ENCODE data around the gene CACYBP. TPM values are rescaled to one million over a fixed set of nuclear protein-coding genes. Genes with fewer than 3 reads are reported as not detected.

The CACYBP gene
- total and polyA plus RNA-seq, 2 of the 8 experiments (the other 6 are each of a cell fraction or from before 2014, with no cell fraction given) = 28.3 to 247 TPM

- Histone ChIP-seq H4K5ac (ENCODE audit: insufficient read length, low read depth, low read length) (no peak overlapping the region), H4K8ac (ENCODE audit: extremely low read depth, insufficient read depth, low read length) (no peak overlapping the region), H3K4me2 (ENCODE audit: insufficient read depth in 1 of 2, low read depth in 2 of 2, low read length in 2 of 2) (no peak overlapping the region), H2BK5ac (ENCODE audit: low read depth, low read length) (no peak overlapping the region), H3K23ac (ENCODE audit: insufficient read length) (no peak overlapping the region), H2BK120ac (replicated peaks; ENCODE audit: low read depth, low read length) (no peak overlapping the region), H3K4me3 (ENCODE audit: extremely low read depth in 1 of 4, insufficient read depth in 2 of 4, low read depth in 3 of 4, low read length in 4 of 4) (no peak overlapping the region), H3K9ac (replicated peaks in 1 of 4; ENCODE audit: extremely low read depth in 1 of 4, low read depth in 3 of 4, low read length in 3 of 4) (no peak overlapping the region), H3K23me2 (ENCODE audit: low read depth, low read length) (peaks cover 5% of the 10 kb centered on the region), H2BK12ac (ENCODE audit: low read depth, low read length) (no peak overlapping the region), H3K27ac (ENCODE audit: low read depth, low read length) (no peak overlapping the region), H4K20me1 (replicated peaks in 1 of 2; ENCODE audit: control insufficient read depth in 1 of 2, insufficient read depth in 2 of 2, low read length in 2 of 2) (peaks cover 5 to 12% of the 10 kb centered on the region in 2 experiments), H2AFZ (ENCODE audit: low read length) (no peak overlapping the region), H3K27me3 (replicated peaks in 1 of 4; ENCODE audit: control insufficient read depth in 3 of 4, extremely low read depth in 1 of 4, insufficient read depth in 3 of 4, low read length in 3 of 4) (no peaks in the 10 kb centered on the region), H3K18ac (ENCODE audit: extremely low read depth, low read length) (no peak overlapping the region), H3K36me3 (ENCODE audit: control insufficient read depth in 2 of 4, insufficient read depth in 4 of 4, low read length in 3 of 4) (peaks cover 20 to 40% (median 36%) of the 10 kb centered on the region in 4 experiments), H3K4me1 (replicated peaks in 1 of 4; ENCODE audit: control insufficient read depth in 3 of 4, insufficient read depth in 4 of 4, low read length in 3 of 4) (peaks cover 0 to 4% (median 0%) of the 10 kb centered on the region in 4 experiments; a peak in 1 of 7 replicates), H2BK20ac (ENCODE audit: low read length) (no peak overlapping the region), H3K4ac (replicated peaks; ENCODE audit: insufficient read length, low read depth, low read length) (no peak overlapping the region), H2BK15ac (ENCODE audit: low read length) (no peak overlapping the region), H2AK5ac (ENCODE audit: low read depth, low read length) (no peak overlapping the region), H3K79me1 (ENCODE audit: low read depth, low read length) (0 out of 2 replicates have a peak, but pooled peaks cover 2% of the 10 kb centered on the region), H3K79me2 (ENCODE audit: control insufficient read depth in 1 of 2, insufficient read depth in 2 of 2, low read length in 2 of 2) (peaks cover 39 to 82% of the 10 kb centered on the region in 2 experiments), H4K91ac (replicated peaks; ENCODE audit: insufficient read length, low read length) (no peak overlapping the region), H3K14ac (ENCODE audit: insufficient read length) (no peak overlapping the region), H3K9me3 (ENCODE audit: insufficient read depth in 2 of 2, low read depth in 1 of 2, low read length in 1 of 2) (no peaks in the 10 kb centered on the region), H3K56ac (replicated peaks; ENCODE audit: insufficient read length, low read depth, low read length) (no peak overlapping the region)
- ChIA-PET POLR2A (ENCODE audit: partially characterized antibody) (interaction anchor here (1.2 to 1.8 kb wide), 2 partner anchors 11 to 19 kb away, joined by 4 read pairs; partner anchors contain the start of gene MRPS14), CTCF (ENCODE audit: partially characterized antibody) (interaction anchor here (1.6 kb wide), 1 partner anchor 26 kb away, joined by 5 read pairs; no protein-coding TSS in a partner anchor)
- FAIRE-seq = no peak
- TF ChIP-seq TAF1 (IDR thresholded peaks at IDR 0.05; ENCODE audit: low read depth, low read length) = no peak
- no peak for TF ChIP-seq TEAD4 (IDR thresholded peaks at IDR 0.05; ENCODE audit: low read depth, low read length)
- no peak for TF ChIP-seq SAP30 (IDR thresholded peaks at IDR 0.05; ENCODE audit: insufficient read depth, insufficient replicate concordance, low read length)
- TF ChIP-seq SP2 (IDR thresholded peaks at IDR 0.05; ENCODE audit: low read length) = no peak
- no peak for TF ChIP-seq CEBPB (IDR thresholded peaks at IDR 0.05; ENCODE audit: low read depth, low read length)
- no peak for DNase-seq (ENCODE audit: low read depth in 1 of 2, low spot score in 2 of 2)
- WGBS, 2 experiments (ENCODE audit: extremely low coverage in 1 of 2, insufficient coverage in 1 of 2, insufficient read length in 1 of 2, insufficient replicate concordance in 2 of 2, low coverage in 1 of 2, low lambda C conversion rate in 2 of 2, missing lambda C conversion rate in 1 of 2) = 85% methylated on average over 2 of the region's 2 CpGs; no CpG with 5 or more reads in 1 of the 2 experiments
Measured at GRCh38 chr1:175003521-175003920, 3.8 kb downstream of the CACYBP start.
